ENCODE measurements around the gene NFATC1.

DNA sequence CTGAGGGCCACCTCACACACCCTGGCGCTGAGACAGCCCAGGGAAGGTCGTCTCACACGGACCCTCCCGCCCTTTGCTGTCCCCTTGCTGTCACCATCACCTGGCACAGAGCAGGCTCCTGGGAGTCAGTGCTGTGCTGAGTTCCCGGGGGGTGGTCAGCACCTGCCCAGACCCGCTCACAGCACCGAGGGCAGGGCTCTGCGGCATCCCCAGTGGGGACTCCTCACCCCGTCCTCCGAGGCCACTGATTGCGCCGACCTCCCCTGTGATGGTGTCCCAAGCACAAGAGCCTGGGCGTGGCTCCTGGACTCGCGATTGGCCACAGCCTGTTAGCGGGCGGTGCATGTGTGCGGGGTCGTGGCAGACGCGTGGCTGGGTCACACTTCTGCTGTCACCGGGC, 65.9 kb downstream of the NFATC1 start:
- TF ChIP-seq CTCF (conservative IDR thresholded peaks at IDR 0.05 in 1 of 2, IDR thresholded peaks at IDR 0.05 in 1 of 2; ENCODE audit: low read depth in 1 of 2, low read length in 2 of 2) (no peak), EZH2 (IDR thresholded peaks at IDR 0.05; ENCODE audit: low read length, missing control alignments) (no peak)
